A549 (cell line): Measurements from ENCODE around the gene NAP1L1.

Source experiments
- CTCF ChIP-seq: fragments of >200 bp; sonication (Bioruptor Twin); formaldehyde crosslinking; IDR thresholded peaks from 3 replicates; pipeline ENCODE4 v1.5.1; 2016
- E2F6 ChIP-seq: IDR thresholded peaks from 2 replicates; pipeline ENCODE4 v1.6.1; 2012; ENCODE audit warnings: low read depth, borderline replicate concordance
- EP300 ChIP-seq, 2 experiments: fragments of >200 bp; sonication (Bioruptor Twin); formaldehyde crosslinking; IDR thresholded peaks; 2 replicates in 1 of 2; 3 replicates in 1 of 2; pipeline ENCODE4 v1.6.1; 2016 to 2017
- FOSL2 ChIP-seq, 2 experiments: fragments of 450-650 bp in 1 of 2; fragments of >200 bp in 1 of 2; sonication (Bioruptor Twin) in 1 of 2; formaldehyde crosslinking; IDR thresholded peaks; 2 replicates each; pipeline versions ENCODE4 v1.5.0 to v1.6.1; 2016 to 2020; ENCODE audit warnings: mild to moderate bottlenecking in 1 of 2, moderate library complexity in 1 of 2
- REST ChIP-seq: fragments of 200-600 bp; sonication (generic); IDR thresholded peaks from 2 replicates; pipeline ENCODE4 v1.6.1; 2016; ENCODE audit warnings: antibody characterized with exemption, mild to moderate bottlenecking, moderate library complexity
- RFX5 ChIP-seq: fragments of 450-650 bp; IDR thresholded peaks from 2 replicates; pipeline ENCODE4 v1.7.1; 2014; ENCODE audit warnings: antibody characterized with exemption, mild to moderate bottlenecking, moderate library complexity
- RNF2 ChIP-seq: fragments of 200-600 bp; sonication (generic); IDR thresholded peaks from 2 replicates; pipeline ENCODE4 v1.6.1; 2016; ENCODE audit warnings: low read depth, mild to moderate bottlenecking, antibody characterized with exemption, moderate library complexity, borderline replicate concordance
- SREBF2 ChIP-seq: fragments of 450-650 bp; IDR thresholded peaks from 2 replicates; pipeline ENCODE4 v1.6.1; 2014; ENCODE audit warnings: mild to moderate bottlenecking, moderate library complexity
- TP53 ChIP-seq: fragments of 250-450 bp; sonication (Bioruptor Pico); IDR thresholded peaks from 2 replicates; pipeline ENCODE4 v1.5.0; 2021; ENCODE audit warnings: mild to moderate bottlenecking, moderate library complexity
- USF2 ChIP-seq: fragments of 450-650 bp; IDR thresholded peaks from 2 replicates; pipeline ENCODE4 v1.6.1; 2014; ENCODE audit warnings: antibody characterized with exemption
- TF ChIP-seq, protein P1 (sequence below): IDR thresholded peaks from 2 replicates; pipeline ENCODE4 v1.6.1; 2012

- TF ChIP-seq, protein P1, sequence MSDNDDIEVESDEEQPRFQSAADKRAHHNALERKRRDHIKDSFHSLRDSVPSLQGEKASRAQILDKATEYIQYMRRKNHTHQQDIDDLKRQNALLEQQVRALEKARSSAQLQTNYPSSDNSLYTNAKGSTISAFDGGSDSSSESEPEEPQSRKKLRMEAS: no peak
- TF ChIP-seq CTCF: no peak
- TF ChIP-seq SREBF2: no peak
- TF ChIP-seq USF2: no peak
- no peak for TF ChIP-seq EP300 (IDR thresholded peaks at IDR 0.05)
- TF ChIP-seq RFX5: no peak
- no peak for TF ChIP-seq E2F6
- no peak for TF ChIP-seq FOSL2 (IDR thresholded peaks at IDR 0.05)
- TF ChIP-seq FOSL2 (CRISPR knock-in tag; IDR thresholded peaks at IDR 0.05): no peak
- TF ChIP-seq RNF2: no peak
- TF ChIP-seq REST: no peak
- no peak for TF ChIP-seq TP53
These were observed 22.1 kb upstream of the NAP1L1 start for GRCh38 chr12:76106631-76107030.
